ENCODE measurements around the gene UBXN7.

Gene UBXN7

DNA sequence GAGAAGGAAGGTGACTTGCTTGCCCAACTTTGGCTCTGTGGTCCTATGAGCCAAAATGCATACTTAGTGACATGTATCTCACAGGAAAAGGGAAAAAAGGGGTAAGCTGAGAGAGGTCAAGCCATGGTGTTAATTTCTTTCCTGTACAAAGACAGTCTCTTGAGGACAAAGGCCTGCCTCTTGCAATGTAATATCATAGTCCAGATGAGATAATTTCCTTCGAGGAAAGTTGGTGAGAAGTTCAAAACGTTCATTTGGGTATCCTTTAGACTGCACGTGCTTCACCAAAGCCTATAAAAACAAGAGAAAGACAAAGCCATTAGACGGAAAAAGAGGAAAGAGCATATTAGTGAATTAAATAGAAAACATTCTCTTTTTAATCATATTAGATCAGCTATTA lies 75.7 kb downstream of the UBXN7 start:
- no peak overlapping the region for H3K27ac ChIP-seq (ENCODE audit: extremely low read depth, low read depth, low read length)
- POLR2A ChIA-PET = no interaction called here
- H3K4me3 ChIP-seq (ENCODE audit: low read depth, low read length) = no peak overlapping the region
- CTCF ChIA-PET = no interaction called here
- H3K4me1 ChIP-seq (ENCODE audit: control insufficient read depth, insufficient read depth, low read length) = no peaks in the 10 kb centered on the region
- H3K36me3 ChIP-seq (ENCODE audit: control insufficient read depth in 2 of 2, insufficient read depth in 1 of 2, low read length in 2 of 2) = peaks cover 15 to 82% of the 10 kb centered on the region in 2 experiments
- TF ChIP-seq ZXDB (tag by site-specific recombination; IDR thresholded peaks at IDR 0.05) (no peak), SP2 (tag by site-specific recombination; IDR thresholded peaks at IDR 0.05) (no peak), ZNF791 (tag by site-specific recombination; IDR thresholded peaks at IDR 0.05) (no peak), ZNF658 (tag by site-specific recombination; IDR thresholded peaks at IDR 0.05) (no peak), ZNF391 (tag by site-specific recombination; IDR thresholded peaks at IDR 0.05; ENCODE audit: borderline replicate concordance, low read depth) (no peak), ZNF792 (tag by site-specific recombination; IDR thresholded peaks at IDR 0.05) (no peak), GFI1B (tag by site-specific recombination; IDR thresholded peaks at IDR 0.05) (no peak), MEIS1 (CRISPR knock-in tag; IDR thresholded peaks at IDR 0.05; ENCODE audit: borderline replicate concordance) (no peak), ZNF510 (tag by site-specific recombination; IDR thresholded peaks at IDR 0.05; ENCODE audit: insufficient replicate concordance) (no peak), ZNF121 (tag by site-specific recombination; IDR thresholded peaks at IDR 0.05) (no peak), ZNF10 (tag by site-specific recombination; IDR thresholded peaks at IDR 0.05) (no peak), ZFP69B (tag by site-specific recombination; IDR thresholded peaks at IDR 0.05) (no peak), ZNF341 (tag by site-specific recombination; IDR thresholded peaks at IDR 0.05; ENCODE audit: low read depth) (no peak), ZNF112 (tag by site-specific recombination; IDR thresholded peaks at IDR 0.05) (no peak), ZNF302 (tag by site-specific recombination; IDR thresholded peaks at IDR 0.05; ENCODE audit: low read depth) (no peak)
- TF ChIP-seq, protein P1, sequence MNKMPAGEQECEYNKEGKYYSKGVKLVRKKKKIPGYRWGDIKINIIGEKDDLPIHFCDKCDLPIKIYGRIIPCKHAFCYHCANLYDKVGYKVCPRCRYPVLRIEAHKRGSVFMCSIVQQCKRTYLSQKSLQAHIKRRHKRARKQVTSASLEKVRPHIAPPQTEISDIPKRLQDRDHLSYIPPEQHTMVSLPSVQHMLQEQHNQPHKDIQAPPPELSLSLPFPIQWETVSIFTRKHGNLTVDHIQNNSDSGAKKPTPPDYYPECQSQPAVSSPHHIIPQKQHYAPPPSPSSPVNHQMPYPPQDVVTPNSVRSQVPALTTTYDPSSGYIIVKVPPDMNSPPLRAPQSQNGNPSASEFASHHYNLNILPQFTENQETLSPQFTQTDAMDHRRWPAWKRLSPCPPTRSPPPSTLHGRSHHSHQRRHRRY (tag by site-specific recombination; IDR thresholded peaks at IDR 0.05) = no peak
- TF ChIP-seq, protein P2, sequence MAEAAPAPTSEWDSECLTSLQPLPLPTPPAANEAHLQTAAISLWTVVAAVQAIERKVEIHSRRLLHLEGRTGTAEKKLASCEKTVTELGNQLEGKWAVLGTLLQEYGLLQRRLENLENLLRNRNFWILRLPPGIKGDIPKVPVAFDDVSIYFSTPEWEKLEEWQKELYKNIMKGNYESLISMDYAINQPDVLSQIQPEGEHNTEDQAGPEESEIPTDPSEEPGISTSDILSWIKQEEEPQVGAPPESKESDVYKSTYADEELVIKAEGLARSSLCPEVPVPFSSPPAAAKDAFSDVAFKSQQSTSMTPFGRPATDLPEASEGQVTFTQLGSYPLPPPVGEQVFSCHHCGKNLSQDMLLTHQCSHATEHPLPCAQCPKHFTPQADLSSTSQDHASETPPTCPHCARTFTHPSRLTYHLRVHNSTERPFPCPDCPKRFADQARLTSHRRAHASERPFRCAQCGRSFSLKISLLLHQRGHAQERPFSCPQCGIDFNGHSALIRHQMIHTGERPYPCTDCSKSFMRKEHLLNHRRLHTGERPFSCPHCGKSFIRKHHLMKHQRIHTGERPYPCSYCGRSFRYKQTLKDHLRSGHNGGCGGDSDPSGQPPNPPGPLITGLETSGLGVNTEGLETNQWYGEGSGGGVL (tag by site-specific recombination; IDR thresholded peaks at IDR 0.05) = no peak
- TF ChIP-seq, protein P3, sequence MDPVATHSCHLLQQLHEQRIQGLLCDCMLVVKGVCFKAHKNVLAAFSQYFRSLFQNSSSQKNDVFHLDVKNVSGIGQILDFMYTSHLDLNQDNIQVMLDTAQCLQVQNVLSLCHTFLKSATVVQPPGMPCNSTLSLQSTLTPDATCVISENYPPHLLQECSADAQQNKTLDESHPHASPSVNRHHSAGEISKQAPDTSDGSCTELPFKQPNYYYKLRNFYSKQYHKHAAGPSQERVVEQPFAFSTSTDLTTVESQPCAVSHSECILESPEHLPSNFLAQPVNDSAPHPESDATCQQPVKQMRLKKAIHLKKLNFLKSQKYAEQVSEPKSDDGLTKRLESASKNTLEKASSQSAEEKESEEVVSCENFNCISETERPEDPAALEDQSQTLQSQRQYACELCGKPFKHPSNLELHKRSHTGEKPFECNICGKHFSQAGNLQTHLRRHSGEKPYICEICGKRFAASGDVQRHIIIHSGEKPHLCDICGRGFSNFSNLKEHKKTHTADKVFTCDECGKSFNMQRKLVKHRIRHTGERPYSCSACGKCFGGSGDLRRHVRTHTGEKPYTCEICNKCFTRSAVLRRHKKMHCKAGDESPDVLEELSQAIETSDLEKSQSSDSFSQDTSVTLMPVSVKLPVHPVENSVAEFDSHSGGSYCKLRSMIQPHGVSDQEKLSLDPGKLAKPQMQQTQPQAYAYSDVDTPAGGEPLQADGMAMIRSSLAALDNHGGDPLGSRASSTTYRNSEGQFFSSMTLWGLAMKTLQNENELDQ (tag by site-specific recombination; IDR thresholded peaks at IDR 0.05; ENCODE audit: low read depth) = no peak
- no peaks in the 10 kb centered on the region for H3K9me3 ChIP-seq (ENCODE audit: control insufficient read depth, insufficient read depth, low read depth, low read length)

DNA sequence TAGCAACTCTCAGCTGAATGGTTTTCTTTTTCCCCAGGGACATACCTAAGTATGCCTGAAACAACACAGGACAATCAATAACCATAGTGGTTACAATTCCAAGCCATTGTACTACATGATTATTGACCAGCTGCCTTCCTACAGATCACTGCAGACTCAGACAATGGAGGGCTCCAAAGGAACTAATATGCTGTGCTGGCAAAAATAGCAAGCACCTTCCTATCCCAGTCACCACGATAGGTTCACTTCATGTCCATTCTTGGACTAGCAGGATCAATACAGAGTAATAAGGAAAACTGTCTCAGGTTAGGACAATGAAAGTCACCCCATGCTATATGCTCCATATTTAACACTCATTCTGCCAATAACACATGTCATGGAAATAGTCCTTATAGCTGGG lies 76.6 kb downstream of the UBXN7 start:
- no peaks in the 10 kb centered on the region for H3K9me3 ChIP-seq (ENCODE audit: control insufficient read depth, insufficient read depth, low read depth, low read length)
- ChIA-PET POLR2A (no interaction called here), CTCF (interaction anchor here (0.6 to 0.7 kb wide), 2 partner anchors 68 to 105 kb away, joined by 3 read pairs; partner anchors contain the start of gene PCYT1A)
- H3K4me3 ChIP-seq (ENCODE audit: low read depth, low read length) = no peak overlapping the region
- no peaks in the 10 kb centered on the region for H3K4me1 ChIP-seq (ENCODE audit: control insufficient read depth, insufficient read depth, low read length)
- no peak overlapping the region for H3K27ac ChIP-seq (ENCODE audit: extremely low read depth, low read depth, low read length)
- peaks cover 15 to 76% of the 10 kb centered on the region in 2 experiments for H3K36me3 ChIP-seq (ENCODE audit: control insufficient read depth in 2 of 2, insufficient read depth in 1 of 2, low read length in 2 of 2)
- TF ChIP-seq ZNF658 (tag by site-specific recombination; IDR thresholded peaks at IDR 0.05) (no peak), ZNF157 (tag by site-specific recombination; IDR thresholded peaks at IDR 0.05) (no peak), ZNF747 (tag by site-specific recombination; IDR thresholded peaks at IDR 0.05) (no peak), ZNF140 (tag by site-specific recombination; IDR thresholded peaks at IDR 0.05) (no peak), ZNF548 (tag by site-specific recombination; IDR thresholded peaks at IDR 0.05) (no peak), ZNF302 (tag by site-specific recombination; IDR thresholded peaks at IDR 0.05; ENCODE audit: low read depth) (no peak), ZNF174 (tag by site-specific recombination; IDR thresholded peaks at IDR 0.05) (no peak), SP7 (tag by site-specific recombination; IDR thresholded peaks at IDR 0.05) (no peak)
- TF ChIP-seq, protein P4, sequence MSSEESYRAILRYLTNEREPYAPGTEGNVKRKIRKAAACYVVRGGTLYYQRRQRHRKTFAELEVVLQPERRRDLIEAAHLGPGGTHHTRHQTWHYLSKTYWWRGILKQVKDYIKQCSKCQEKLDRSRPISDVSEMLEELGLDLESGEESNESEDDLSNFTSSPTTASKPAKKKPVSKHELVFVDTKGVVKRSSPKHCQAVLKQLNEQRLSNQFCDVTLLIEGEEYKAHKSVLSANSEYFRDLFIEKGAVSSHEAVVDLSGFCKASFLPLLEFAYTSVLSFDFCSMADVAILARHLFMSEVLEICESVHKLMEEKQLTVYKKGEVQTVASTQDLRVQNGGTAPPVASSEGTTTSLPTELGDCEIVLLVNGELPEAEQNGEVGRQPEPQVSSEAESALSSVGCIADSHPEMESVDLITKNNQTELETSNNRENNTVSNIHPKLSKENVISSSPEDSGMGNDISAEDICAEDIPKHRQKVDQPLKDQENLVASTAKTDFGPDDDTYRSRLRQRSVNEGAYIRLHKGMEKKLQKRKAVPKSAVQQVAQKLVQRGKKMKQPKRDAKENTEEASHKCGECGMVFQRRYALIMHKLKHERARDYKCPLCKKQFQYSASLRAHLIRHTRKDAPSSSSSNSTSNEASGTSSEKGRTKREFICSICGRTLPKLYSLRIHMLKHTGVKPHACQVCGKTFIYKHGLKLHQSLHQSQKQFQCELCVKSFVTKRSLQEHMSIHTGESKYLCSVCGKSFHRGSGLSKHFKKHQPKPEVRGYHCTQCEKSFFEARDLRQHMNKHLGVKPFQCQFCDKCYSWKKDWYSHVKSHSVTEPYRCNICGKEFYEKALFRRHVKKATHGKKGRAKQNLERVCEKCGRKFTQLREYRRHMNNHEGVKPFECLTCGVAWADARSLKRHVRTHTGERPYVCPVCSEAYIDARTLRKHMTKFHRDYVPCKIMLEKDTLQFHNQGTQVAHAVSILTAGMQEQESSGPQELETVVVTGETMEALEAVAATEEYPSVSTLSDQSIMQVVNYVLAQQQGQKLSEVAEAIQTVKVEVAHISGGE (tag by site-specific recombination; conservative IDR thresholded peaks at IDR 0.05; ENCODE audit: low read depth) = no peak
- TF ChIP-seq, protein P5, sequence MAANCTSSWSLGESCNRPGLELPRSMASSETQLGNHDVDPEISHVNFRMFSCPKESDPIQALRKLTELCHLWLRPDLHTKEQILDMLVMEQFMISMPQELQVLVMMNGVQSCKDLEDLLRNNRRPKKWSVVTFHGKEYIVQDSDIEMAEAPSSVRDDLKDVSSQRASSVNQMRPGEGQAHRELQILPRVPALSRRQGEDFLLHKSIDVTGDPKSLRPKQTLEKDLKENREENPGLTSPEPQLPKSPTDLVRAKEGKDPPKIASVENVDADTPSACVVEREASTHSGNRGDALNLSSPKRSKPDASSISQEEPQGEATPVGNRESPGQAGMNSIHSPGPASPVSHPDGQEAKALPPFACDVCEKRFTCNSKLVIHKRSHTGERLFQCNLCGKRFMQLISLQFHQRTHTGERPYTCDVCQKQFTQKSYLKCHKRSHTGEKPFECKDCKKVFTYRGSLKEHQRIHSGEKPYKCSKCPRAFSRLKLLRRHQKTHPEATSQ (tag by site-specific recombination; IDR thresholded peaks at IDR 0.05) = no peak

Measured in HEK293 (cell line).